Ishikawa (cell line): ENCODE results near the gene PARD3B.

Experiments
- CEBPB ChIP-seq: IDR thresholded peaks from 2 replicates; pipeline ENCODE4 v1.6.1; 2012
- CREB1 ChIP-seq: IDR thresholded peaks from 2 replicates; pipeline ENCODE4 v1.6.1; 2012; ENCODE audit warnings: low read depth
- EGR1 ChIP-seq: IDR thresholded peaks from 2 replicates; pipeline ENCODE4 v1.6.1; 2012
- EP300 ChIP-seq: IDR thresholded peaks from 2 replicates; pipeline ENCODE4 v1.6.1; 2012; ENCODE audit warnings: borderline replicate concordance
- FOXM1 ChIP-seq: IDR thresholded peaks from 2 replicates; pipeline ENCODE4 v1.6.1; 2012; ENCODE audit warnings: low read depth, borderline replicate concordance
- NFIC ChIP-seq: IDR thresholded peaks from 2 replicates; pipeline ENCODE4 v1.6.1; 2012
- RAD21 ChIP-seq: IDR thresholded peaks from 2 replicates; pipeline ENCODE4 v1.6.1; 2012; ENCODE audit warnings: low read depth
- TAF1 ChIP-seq: IDR thresholded peaks from 2 replicates; pipeline ENCODE4 v1.6.1; 2012; ENCODE audit warnings: low read depth, mild to moderate bottlenecking
- TCF12 ChIP-seq: IDR thresholded peaks from 2 replicates; pipeline ENCODE4 v1.6.1; 2012; ENCODE audit warnings: low read depth
- TEAD4 ChIP-seq: IDR thresholded peaks from 2 replicates; pipeline ENCODE4 v1.6.1; 2012
- YY1 ChIP-seq: IDR thresholded peaks from 2 replicates; pipeline ENCODE4 v1.6.1; 2012; ENCODE audit warnings: low read depth
- ZBTB7A ChIP-seq: IDR thresholded peaks from 2 replicates; pipeline ENCODE4 v1.6.1; 2012; ENCODE audit warnings: low read depth
- TF ChIP-seq, protein P1 (sequence below): IDR thresholded peaks from 2 replicates; pipeline ENCODE4 v1.6.1; 2012; ENCODE audit warnings: low read depth, mild to moderate bottlenecking
- TF ChIP-seq, protein P2 (sequence below): IDR thresholded peaks from 2 replicates; pipeline ENCODE4 v1.6.1; 2012
- TF ChIP-seq, protein P3 (sequence below): IDR thresholded peaks from 2 replicates; pipeline ENCODE4 v1.6.1; 2012

Gene PARD3B

DNA sequence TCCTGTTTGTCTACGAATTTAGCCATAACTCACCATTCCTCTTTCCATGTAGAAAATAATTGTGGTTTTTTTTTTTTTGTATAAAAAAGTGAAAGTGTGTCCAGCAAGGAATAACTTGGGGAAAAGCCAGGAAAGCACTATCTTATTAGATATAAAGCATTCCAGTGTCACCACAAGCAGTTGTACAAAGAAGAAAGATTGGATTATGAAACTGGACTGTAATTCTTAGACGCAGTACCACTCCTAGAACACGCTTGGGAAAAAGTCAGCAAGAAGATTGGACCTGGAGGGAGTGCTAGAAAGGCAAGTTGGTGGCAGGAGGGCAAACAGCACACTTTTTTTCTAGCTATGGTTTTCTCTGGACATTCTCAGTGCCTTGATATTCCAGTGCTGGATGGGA lies 186.7 kb downstream of the PARD3B start:
- TF ChIP-seq EGR1 (no peak), FOXM1 (no peak), TCF12 (no peak)

DNA sequence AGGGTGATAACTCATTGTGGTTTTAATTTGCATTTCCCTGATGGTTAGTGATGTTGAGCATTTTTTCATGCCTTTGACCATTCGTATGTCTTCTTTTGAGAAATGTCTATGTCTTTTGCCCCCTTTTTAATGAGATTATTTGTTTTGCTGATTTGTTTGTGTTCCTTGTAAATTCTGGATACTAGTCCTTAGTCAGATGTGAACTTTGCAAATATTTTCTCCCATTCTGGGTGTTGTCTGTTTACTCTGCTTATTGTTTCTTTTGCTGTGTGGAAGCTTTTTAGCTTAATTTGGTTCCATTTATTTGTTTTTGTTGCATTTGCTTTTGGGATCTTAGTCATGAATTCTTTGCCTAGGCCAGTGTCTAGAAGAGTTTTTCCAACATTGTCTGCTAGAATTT lies 192.0 kb downstream of the PARD3B start:
- TF ChIP-seq YY1 (no peak), CEBPB (no peak), FOXM1 (no peak), RAD21 (no peak), NFIC (no peak)
- TF ChIP-seq, protein P1, sequence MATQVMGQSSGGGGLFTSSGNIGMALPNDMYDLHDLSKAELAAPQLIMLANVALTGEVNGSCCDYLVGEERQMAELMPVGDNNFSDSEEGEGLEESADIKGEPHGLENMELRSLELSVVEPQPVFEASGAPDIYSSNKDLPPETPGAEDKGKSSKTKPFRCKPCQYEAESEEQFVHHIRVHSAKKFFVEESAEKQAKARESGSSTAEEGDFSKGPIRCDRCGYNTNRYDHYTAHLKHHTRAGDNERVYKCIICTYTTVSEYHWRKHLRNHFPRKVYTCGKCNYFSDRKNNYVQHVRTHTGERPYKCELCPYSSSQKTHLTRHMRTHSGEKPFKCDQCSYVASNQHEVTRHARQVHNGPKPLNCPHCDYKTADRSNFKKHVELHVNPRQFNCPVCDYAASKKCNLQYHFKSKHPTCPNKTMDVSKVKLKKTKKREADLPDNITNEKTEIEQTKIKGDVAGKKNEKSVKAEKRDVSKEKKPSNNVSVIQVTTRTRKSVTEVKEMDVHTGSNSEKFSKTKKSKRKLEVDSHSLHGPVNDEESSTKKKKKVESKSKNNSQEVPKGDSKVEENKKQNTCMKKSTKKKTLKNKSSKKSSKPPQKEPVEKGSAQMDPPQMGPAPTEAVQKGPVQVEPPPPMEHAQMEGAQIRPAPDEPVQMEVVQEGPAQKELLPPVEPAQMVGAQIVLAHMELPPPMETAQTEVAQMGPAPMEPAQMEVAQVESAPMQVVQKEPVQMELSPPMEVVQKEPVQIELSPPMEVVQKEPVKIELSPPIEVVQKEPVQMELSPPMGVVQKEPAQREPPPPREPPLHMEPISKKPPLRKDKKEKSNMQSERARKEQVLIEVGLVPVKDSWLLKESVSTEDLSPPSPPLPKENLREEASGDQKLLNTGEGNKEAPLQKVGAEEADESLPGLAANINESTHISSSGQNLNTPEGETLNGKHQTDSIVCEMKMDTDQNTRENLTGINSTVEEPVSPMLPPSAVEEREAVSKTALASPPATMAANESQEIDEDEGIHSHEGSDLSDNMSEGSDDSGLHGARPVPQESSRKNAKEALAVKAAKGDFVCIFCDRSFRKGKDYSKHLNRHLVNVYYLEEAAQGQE: no peak
- TF ChIP-seq, protein P2, sequence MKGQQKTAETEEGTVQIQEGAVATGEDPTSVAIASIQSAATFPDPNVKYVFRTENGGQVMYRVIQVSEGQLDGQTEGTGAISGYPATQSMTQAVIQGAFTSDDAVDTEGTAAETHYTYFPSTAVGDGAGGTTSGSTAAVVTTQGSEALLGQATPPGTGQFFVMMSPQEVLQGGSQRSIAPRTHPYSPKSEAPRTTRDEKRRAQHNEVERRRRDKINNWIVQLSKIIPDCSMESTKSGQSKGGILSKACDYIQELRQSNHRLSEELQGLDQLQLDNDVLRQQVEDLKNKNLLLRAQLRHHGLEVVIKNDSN: no peak

DNA sequence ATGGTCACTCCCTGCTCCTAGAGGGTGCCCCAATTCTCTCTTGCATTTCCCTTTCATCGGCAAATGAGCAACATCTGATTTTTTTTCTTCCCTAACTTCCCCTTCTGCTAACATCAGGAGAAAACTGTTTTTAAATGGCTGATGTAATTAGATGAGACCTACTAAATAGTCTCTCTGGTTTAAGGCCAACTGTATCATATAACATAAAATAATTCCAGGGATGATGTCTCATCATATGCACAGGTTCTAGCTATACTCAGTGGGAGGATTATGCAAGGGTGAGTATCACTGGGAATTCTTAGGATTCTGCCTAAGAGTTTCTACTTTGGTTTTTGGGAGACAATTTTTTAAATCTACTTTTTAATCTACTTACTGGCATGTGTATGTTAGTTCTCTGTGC lies 193.4 kb downstream of the PARD3B start:
- TF ChIP-seq FOXM1: no peak
- TF ChIP-seq NFIC: no peak
- no peak for TF ChIP-seq TEAD4
- TF ChIP-seq ZBTB7A: no peak
- no peak for TF ChIP-seq EGR1
- TF ChIP-seq, protein P3, sequence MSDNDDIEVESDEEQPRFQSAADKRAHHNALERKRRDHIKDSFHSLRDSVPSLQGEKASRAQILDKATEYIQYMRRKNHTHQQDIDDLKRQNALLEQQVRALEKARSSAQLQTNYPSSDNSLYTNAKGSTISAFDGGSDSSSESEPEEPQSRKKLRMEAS: no peak
- no peak for TF ChIP-seq CEBPB
- no peak for TF ChIP-seq YY1
- TF ChIP-seq, protein P1: no peak
- TF ChIP-seq TCF12: no peak
- TF ChIP-seq, protein P2: no peak
- no peak for TF ChIP-seq EP300
- TF ChIP-seq RAD21: no peak
- no peak for TF ChIP-seq CREB1
- TF ChIP-seq TAF1: no peak

DNA sequence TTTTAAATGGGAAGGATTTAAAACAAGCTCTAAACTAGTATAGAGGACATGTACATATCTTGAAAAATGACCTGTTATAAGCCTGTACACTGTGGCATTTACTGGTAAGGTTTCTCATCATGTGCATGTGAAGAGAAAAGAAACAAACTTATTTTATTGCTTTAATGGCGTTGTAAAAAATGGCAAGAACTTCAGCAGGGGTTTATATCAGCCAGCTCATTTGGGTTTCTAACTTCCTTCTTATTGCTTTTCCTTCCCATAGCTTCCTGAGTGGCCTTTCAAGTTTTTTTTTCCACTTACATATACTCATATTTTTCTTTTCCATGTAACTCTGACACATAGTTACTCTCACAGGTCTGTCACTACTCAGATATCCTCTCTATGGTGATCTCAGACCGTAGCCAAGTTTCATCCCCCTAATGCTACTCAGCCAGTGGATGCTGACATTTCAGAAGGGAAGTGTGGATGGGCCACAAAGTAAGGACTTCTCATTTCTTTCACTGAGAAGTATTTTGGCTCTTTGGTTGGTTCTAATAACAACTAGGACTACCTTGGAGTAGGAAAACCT lies 198.2 kb downstream of the PARD3B start:
- TF ChIP-seq, protein P2: no peak
- TF ChIP-seq, protein P1: no peak
- TF ChIP-seq CEBPB (no peak), FOXM1 (no peak), YY1 (no peak), TAF1 (no peak), TEAD4 (no peak), RAD21 (no peak), ZBTB7A (no peak), TCF12 (no peak)
- TF ChIP-seq, protein P3: no peak
